Stomach smooth muscle (tissue), 2 donors: ENCODE measurements around the gene STRADA.

Source experiments
- H3K27ac ChIP-seq: one replicate; pipeline ENCODE4 v1.7.0; 2013; ENCODE audit warnings: mild to moderate bottlenecking, low read length, inconsistent platforms
- H3K27me3 ChIP-seq, 2 donors: one replicate each; pipeline ENCODE4 v1.7.0; 2013; ENCODE audit warnings: low read length in 2 of 2; ENCODE audit not compliant: insufficient read depth in 2 of 2, control insufficient read depth in 1 of 2
- H3K36me3 ChIP-seq, 2 donors: one replicate each; pipeline ENCODE4 v1.7.0; 2013; ENCODE audit warnings: low read length in 2 of 2; ENCODE audit not compliant: control insufficient read depth in 2 of 2, insufficient read depth in 2 of 2
- H3K4me1 ChIP-seq: one replicate; pipeline ENCODE4 v1.7.0; 2013; ENCODE audit warnings: low read length; ENCODE audit not compliant: control insufficient read depth, insufficient read depth
- H3K4me3 ChIP-seq, 2 donors: one replicate each; pipeline ENCODE4 v1.7.0; 2013; ENCODE audit warnings: low read length in 2 of 2
- H3K9ac ChIP-seq, 2 donors: one replicate each; pipeline ENCODE4 v1.7.0; 2013; ENCODE audit warnings: low read length in 2 of 2, mild to moderate bottlenecking in 1 of 2
- H3K9me3 ChIP-seq, 2 donors: one replicate each; pipeline ENCODE4 v1.7.0; 2013; ENCODE audit warnings: low read length in 2 of 2; ENCODE audit not compliant: control insufficient read depth in 2 of 2
- donor health status: healthy.
- donor health status: Pancreatic carcinoma.

Gene STRADA

GRCh38 chr17:63741408-63742173 lies at the start of gene STRADA:
TSS of gene STRADA (minus strand) at chr17:63741799. CDS start at chr17:63728369, 13,430 bp downstream.
- H3K4me3 ChIP-seq, result peak within 1 kb of the TSS; percentile 90 to 96
- H3K36me3 ChIP-seq, result peaks cover 8 to 12% of the 10 kb centered on the region in 2 donors
- peak within 1 kb of the TSS; percentile 86 to 94 for H3K9ac ChIP-seq
- peaks cover 14% of the 10 kb centered on the region for H3K4me1 ChIP-seq
- H3K9me3 ChIP-seq, result no peaks in the 10 kb centered on the region
- no peaks in the 10 kb centered on the region for H3K27me3 ChIP-seq
- peak within 1 kb of the TSS; percentile 85 for H3K27ac ChIP-seq

GRCh38 chr17:63790057-63790456 lies 48.5 kb upstream of the STRADA start:
- H3K9me3 ChIP-seq, result no peaks in the 10 kb centered on the region

GRCh38 chr17:63786971-63787711 lies 45.5 kb upstream of the STRADA start:
- Histone ChIP-seq H3K27me3 (no peaks in the 10 kb centered on the region), H3K4me1 (no peaks in the 10 kb centered on the region), H3K27ac (no peak overlapping the region), H3K9ac (no peak overlapping the region), H3K4me3 (no peak overlapping the region), H3K9me3 (no peaks in the 10 kb centered on the region), H3K36me3 (peaks cover 15% of the 10 kb centered on the region in 2 donors)

More at GRCh38 chr17:63790057-63790456, 48.5 kb upstream of the STRADA start:
- Histone ChIP-seq H3K4me1 (no peaks in the 10 kb centered on the region), H3K9ac (no peak overlapping the region), H3K36me3 (peaks cover 26 to 33% of the 10 kb centered on the region in 2 donors), H3K4me3 (no peak overlapping the region), H3K27ac (no peak overlapping the region), H3K27me3 (no peaks in the 10 kb centered on the region)

- Histone ChIP-seq H3K4me3 (no peak overlapping the region), H3K9ac (no peak overlapping the region), H3K27ac (no peak overlapping the region), H3K4me1 (no peaks in the 10 kb centered on the region), H3K36me3 (peaks cover 15% of the 10 kb centered on the region in 2 donors), H3K27me3 (no peaks in the 10 kb centered on the region), H3K9me3 (no peaks in the 10 kb centered on the region)
Measured at GRCh38 chr17:63786117-63786516, 44.5 kb upstream of the STRADA start.

GRCh38 chr17:63785556-63785955 lies 44.0 kb upstream of the STRADA start:
- no peaks in the 10 kb centered on the region for H3K4me1 ChIP-seq
- H3K4me3 ChIP-seq, result no peak overlapping the region
- no peak overlapping the region for H3K27ac ChIP-seq
- H3K36me3 ChIP-seq, result peaks cover 15 to 16% of the 10 kb centered on the region in 2 donors
- H3K9me3 ChIP-seq, result no peaks in the 10 kb centered on the region
- H3K27me3 ChIP-seq, result no peaks in the 10 kb centered on the region
- no peak overlapping the region for H3K9ac ChIP-seq

GRCh38 chr17:63783522-63783921 lies 41.9 kb upstream of the STRADA start:
- Histone ChIP-seq H3K27me3 (no peaks in the 10 kb centered on the region), H3K36me3 (peaks cover 8 to 10% of the 10 kb centered on the region in 2 donors), H3K27ac (no peak overlapping the region), H3K9ac (no peak overlapping the region), H3K9me3 (no peaks in the 10 kb centered on the region), H3K4me3 (no peak overlapping the region), H3K4me1 (no peaks in the 10 kb centered on the region)

GRCh38 chr17:63780928-63781327 lies 39.3 kb upstream of the STRADA start:
- Histone ChIP-seq H3K36me3 (peaks cover 2 to 10% of the 10 kb centered on the region in 2 donors), H3K4me1 (peaks cover 6% of the 10 kb centered on the region), H3K9ac (no peak overlapping the region)

GRCh38 chr17:63780507-63780906 lies 38.9 kb upstream of the STRADA start:
- no peak overlapping the region for H3K9ac ChIP-seq
- H3K9me3 ChIP-seq, result no peaks in the 10 kb centered on the region
- peaks cover 11% of the 10 kb centered on the region for H3K4me1 ChIP-seq
- H3K27ac ChIP-seq, result no peak overlapping the region
- peaks cover 2 to 10% of the 10 kb centered on the region in 2 donors for H3K36me3 ChIP-seq
- no peaks in the 10 kb centered on the region for H3K27me3 ChIP-seq
- no peak overlapping the region for H3K4me3 ChIP-seq

More at GRCh38 chr17:63780928-63781327, 39.3 kb upstream of the STRADA start:
- H3K4me3 ChIP-seq, result no peak overlapping the region
- H3K27ac ChIP-seq, result no peak overlapping the region
- no peaks in the 10 kb centered on the region for H3K9me3 ChIP-seq
- no peaks in the 10 kb centered on the region for H3K27me3 ChIP-seq

GRCh38 chr17:63775420-63775819 lies 33.8 kb upstream of the STRADA start:
- H3K36me3 ChIP-seq, result peaks cover 2 to 8% of the 10 kb centered on the region in 2 donors
- H3K9me3 ChIP-seq, result no peaks in the 10 kb centered on the region
- peak overlapping the region; percentile 91 to 98 for H3K4me3 ChIP-seq
- H3K4me1 ChIP-seq, result peaks cover 26% of the 10 kb centered on the region
- no peaks in the 10 kb centered on the region for H3K27me3 ChIP-seq
- H3K9ac ChIP-seq, result peak overlapping the region; percentile 90 to 93
- peak overlapping the region; percentile 98 for H3K27ac ChIP-seq

- Histone ChIP-seq H3K9me3 (no peaks in the 10 kb centered on the region), H3K4me3 (peak overlapping the region; percentile 91 to 98), H3K27me3 (no peaks in the 10 kb centered on the region), H3K4me1 (peaks cover 26% of the 10 kb centered on the region), H3K36me3 (peaks cover 2 to 7% of the 10 kb centered on the region in 2 donors), H3K9ac (peak overlapping the region; percentile 90 to 93), H3K27ac (peak overlapping the region; percentile 98)
Measured at GRCh38 chr17:63774969-63775265, 33.3 kb upstream of the STRADA start.
